ENCODE data around the gene AFAP1.

The AFAP1 gene

GRCh38 chr4:7781366-7781765 is 158.3 kb downstream of the AFAP1 start:
- Histone ChIP-seq H3K4me3 (peak overlapping the region; percentile 38), H3K27ac (peak overlapping the region; percentile 60 to 85)
- DNase-seq (ENCODE audit: low spot score) = no peak
- TF ChIP-seq CTCF (IDR thresholded peaks at IDR 0.05) = no peak

- DNase-seq (ENCODE audit: low spot score) = no peak
- Histone ChIP-seq H3K27ac (peak overlapping the region; percentile 60 to 85), H3K4me3 (peak overlapping the region; percentile 38)
- TF ChIP-seq CTCF (IDR thresholded peaks at IDR 0.05) = no peak
These were observed 158.8 kb downstream of the AFAP1 start for GRCh38 chr4:7780751-7781348.

- TF ChIP-seq CTCF (IDR thresholded peaks at IDR 0.05) = no peak
- Histone ChIP-seq H3K27ac (peak overlapping the region; percentile 57 to 66), H3K4me3 (peak overlapping the region; percentile 49)
- DNase-seq (ENCODE audit: low spot score) = no peak
These were observed 160.3 kb downstream of the AFAP1 start for GRCh38 chr4:7779432-7779768.

- DNase-seq (ENCODE audit: low spot score) = no peak
- Histone ChIP-seq H3K27ac (peak overlapping the region; percentile 57 to 66), H3K4me3 (peak overlapping the region; percentile 49)
- no peak for TF ChIP-seq CTCF (IDR thresholded peaks at IDR 0.05)
These were observed 160.9 kb downstream of the AFAP1 start for GRCh38 chr4:7778510-7779431.

- TF ChIP-seq CTCF (IDR thresholded peaks at IDR 0.05) = no peak
- Histone ChIP-seq H3K4me3 (peak overlapping the region; percentile 49), H3K27ac (peak overlapping the region; percentile 57 to 66)
- DNase-seq (ENCODE audit: low spot score) = no peak
These were observed 161.7 kb downstream of the AFAP1 start for GRCh38 chr4:7777871-7778509.

GRCh38 chr4:7777017-7777710 is 162.5 kb downstream of the AFAP1 start:
- no peak for DNase-seq (ENCODE audit: low spot score)
- Histone ChIP-seq H3K27ac (peak overlapping the region in 1 of 2 donors; percentile 57), H3K4me3 (no peak overlapping the region)
- TF ChIP-seq CTCF (IDR thresholded peaks at IDR 0.05) = no peak
